PFSK-1 (cell line): ENCODE results near the gene TRIM44.

Experiments used
- FOXP2 ChIP-seq: optimal IDR thresholded peaks from 2 replicates; pipeline ENCODE3; 2011; ENCODE audit warnings: borderline replicate concordance, control low read depth, inconsistent platforms; ENCODE audit not compliant: insufficient read depth; ENCODE audit errors: extremely low read length, extremely low read depth
- POLR2AphosphoS5 ChIP-seq: IDR thresholded peaks from 2 replicates; pipeline ENCODE4 v1.6.1; 2012; ENCODE audit warnings: low read depth, mild to moderate bottlenecking, control low read depth, low read length, moderate library complexity
- SIN3A ChIP-seq: IDR thresholded peaks from 2 replicates; pipeline ENCODE4 v1.6.1; 2012; ENCODE audit warnings: mild to moderate bottlenecking, low read length, moderate library complexity, borderline replicate concordance; ENCODE audit not compliant: insufficient read depth
- TAF1 ChIP-seq: IDR thresholded peaks from 2 replicates; pipeline ENCODE4 v1.6.1; 2012; ENCODE audit warnings: low read length, control low read depth, borderline replicate concordance; ENCODE audit not compliant: insufficient read depth
- TF ChIP-seq, protein P1 (sequence below), 2 experiments: IDR thresholded peaks; 2 replicates each; pipeline versions ENCODE4 v1.6.1 to v1.8.0; 2011 to 2012; ENCODE audit warnings: low read depth in 2 of 2, low read length in 2 of 2, control low read depth in 1 of 2, inconsistent platforms in 1 of 2, mild to moderate bottlenecking in 1 of 2, moderate library complexity in 1 of 2; ENCODE audit not compliant: insufficient read depth in 1 of 2

DNA sequence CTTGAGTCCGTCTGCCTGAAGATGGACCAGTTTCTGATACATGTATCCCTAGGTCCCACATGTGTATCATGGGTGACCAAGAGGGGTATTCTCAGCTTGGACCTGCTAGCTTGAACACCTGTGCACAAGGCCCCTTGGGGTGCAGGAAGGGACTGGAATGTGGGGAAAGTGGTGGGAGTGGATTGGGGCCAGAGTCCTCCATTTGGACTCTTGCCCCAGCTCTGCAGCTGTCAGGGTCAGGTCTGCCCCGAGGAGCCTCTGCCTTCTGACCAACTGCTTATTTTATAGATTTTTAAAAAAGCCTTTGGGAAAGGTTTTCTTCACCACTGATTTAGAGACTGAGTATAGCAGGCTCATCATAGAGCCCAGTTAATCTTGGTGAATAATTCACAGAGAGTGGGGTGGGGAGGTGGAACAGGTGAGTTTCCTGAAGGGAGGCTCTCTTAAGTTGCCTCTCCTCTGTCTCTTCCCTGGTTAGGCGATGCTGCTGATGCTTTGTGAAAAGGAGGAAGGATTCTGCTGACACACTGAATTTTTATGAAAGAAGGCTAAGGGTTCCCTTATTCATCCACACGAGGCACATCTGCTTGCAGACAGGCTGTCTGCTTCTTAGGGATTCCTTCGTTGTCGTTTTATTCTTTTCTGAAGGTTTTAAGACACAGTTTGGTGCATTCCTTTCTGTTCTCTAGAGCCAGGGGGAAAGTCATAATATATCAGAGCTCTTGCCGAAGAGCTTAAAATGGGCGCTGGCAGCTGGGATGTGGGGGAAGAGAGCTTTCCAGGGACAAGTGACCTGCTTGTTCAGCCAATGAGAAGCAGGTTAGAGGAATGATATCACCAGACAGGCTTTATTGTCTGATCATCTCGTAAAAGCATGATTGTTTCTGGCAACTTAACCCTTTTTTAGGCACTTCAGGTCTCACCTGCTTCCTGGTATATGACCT, 19.9 kb downstream of the TRIM44 start:
- TF ChIP-seq, protein P1, sequence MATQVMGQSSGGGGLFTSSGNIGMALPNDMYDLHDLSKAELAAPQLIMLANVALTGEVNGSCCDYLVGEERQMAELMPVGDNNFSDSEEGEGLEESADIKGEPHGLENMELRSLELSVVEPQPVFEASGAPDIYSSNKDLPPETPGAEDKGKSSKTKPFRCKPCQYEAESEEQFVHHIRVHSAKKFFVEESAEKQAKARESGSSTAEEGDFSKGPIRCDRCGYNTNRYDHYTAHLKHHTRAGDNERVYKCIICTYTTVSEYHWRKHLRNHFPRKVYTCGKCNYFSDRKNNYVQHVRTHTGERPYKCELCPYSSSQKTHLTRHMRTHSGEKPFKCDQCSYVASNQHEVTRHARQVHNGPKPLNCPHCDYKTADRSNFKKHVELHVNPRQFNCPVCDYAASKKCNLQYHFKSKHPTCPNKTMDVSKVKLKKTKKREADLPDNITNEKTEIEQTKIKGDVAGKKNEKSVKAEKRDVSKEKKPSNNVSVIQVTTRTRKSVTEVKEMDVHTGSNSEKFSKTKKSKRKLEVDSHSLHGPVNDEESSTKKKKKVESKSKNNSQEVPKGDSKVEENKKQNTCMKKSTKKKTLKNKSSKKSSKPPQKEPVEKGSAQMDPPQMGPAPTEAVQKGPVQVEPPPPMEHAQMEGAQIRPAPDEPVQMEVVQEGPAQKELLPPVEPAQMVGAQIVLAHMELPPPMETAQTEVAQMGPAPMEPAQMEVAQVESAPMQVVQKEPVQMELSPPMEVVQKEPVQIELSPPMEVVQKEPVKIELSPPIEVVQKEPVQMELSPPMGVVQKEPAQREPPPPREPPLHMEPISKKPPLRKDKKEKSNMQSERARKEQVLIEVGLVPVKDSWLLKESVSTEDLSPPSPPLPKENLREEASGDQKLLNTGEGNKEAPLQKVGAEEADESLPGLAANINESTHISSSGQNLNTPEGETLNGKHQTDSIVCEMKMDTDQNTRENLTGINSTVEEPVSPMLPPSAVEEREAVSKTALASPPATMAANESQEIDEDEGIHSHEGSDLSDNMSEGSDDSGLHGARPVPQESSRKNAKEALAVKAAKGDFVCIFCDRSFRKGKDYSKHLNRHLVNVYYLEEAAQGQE (IDR thresholded peaks at IDR 0.05; ENCODE audit: insufficient read depth in 1 of 2, low read depth in 2 of 2, low read length in 2 of 2), result no peak
- TF ChIP-seq SIN3A (no peak), POLR2AphosphoS5 (no peak), TAF1 (no peak), FOXP2 (no peak)
